GM12878 (cell line): Measurements from ENCODE around the gene CCDC63. TPM values are rescaled to one million over a fixed set of nuclear protein-coding genes. Genes with fewer than 3 reads are reported as not detected.

ENCODE experiments used
- ATAC-seq: fragments of 200-7000 bp; cut with Tn5 transposase; 3 replicates; pipeline ENCODE4 v1.9.1; 2020; ENCODE audit warnings: mild to moderate bottlenecking, moderate library complexity
- BruUV-seq: library from RNA; stranded (reverse); fragments of 400-500 nt; replicated peaks from 2 replicates; lab custom pipeline; 2021; lab: Mats Ljungman, UMichigan
- CTCF ChIA-PET: fragments of 300-600 bp; sonication (Branson Sonifier 250); formaldehyde crosslinking; extraction: SDS; loops from one replicate; lab custom pipeline; 2021; ENCODE audit warnings: inconsistent platforms; lab: Yijun Ruan, JAX
- POLR2A ChIA-PET: fragments of 350-600 bp; formaldehyde crosslinking; extraction: SDS; loops from one replicate; lab custom pipeline; 2021; ENCODE audit warnings: inconsistent platforms; lab: Charles Lee
- RAD21 ChIA-PET: fragments of 300-600 bp; sonication (Branson Sonifier 250); formaldehyde crosslinking; loops from one replicate; lab custom pipeline; 2023; ENCODE audit warnings: antibody characterized with exemption; ENCODE audit not compliant: unreplicated experiment; lab: Charles Lee
- SMC1A ChIA-PET: fragments of 300-600 bp; sonication (Branson Sonifier 250); formaldehyde crosslinking; loops from one replicate; lab custom pipeline; 2023; ENCODE audit not compliant: unreplicated experiment, uncharacterized antibody; lab: Charles Lee
- DNase-seq: peaks from one replicate; pipeline ENCODE4 v3.0.0-alpha.2; 2011; ENCODE audit warnings: low read depth, low spot score
- FAIRE-seq: peaks from 3 replicates; lab custom pipeline; 2011; peaks lifted over from hg19 to GRCh38; lab: Jason Lieb, UNC
- H2AFZ ChIP-seq: 2 replicates; pipeline ENCODE4 v1.6.0; 2011; ENCODE audit warnings: low read depth, low read length, control low read depth; ENCODE audit not compliant: control insufficient read depth
- H3K27ac ChIP-seq: 2 replicates; pipeline ENCODE4 v1.5.1; 2011; ENCODE audit warnings: control low read depth; ENCODE audit not compliant: control insufficient read depth, insufficient read depth
- H3K27me3 ChIP-seq, 2 experiments: replicated peaks in 1 of 2; 2 replicates each; pipeline versions ENCODE4 v1.6.0 to v1.6.1; 2011; ENCODE audit warnings: low read length in 1 of 2; ENCODE audit not compliant: control insufficient read depth in 2 of 2, insufficient read depth in 2 of 2
- H3K36me3 ChIP-seq, 2 experiments: 2 replicates each; pipeline ENCODE4 v1.5.1; 2011; ENCODE audit warnings: low read length in 1 of 2; ENCODE audit not compliant: control insufficient read depth in 2 of 2, insufficient read depth in 2 of 2
- H3K4me1 ChIP-seq: 2 replicates; pipeline ENCODE4 v1.6.1; 2011; ENCODE audit warnings: mild to moderate bottlenecking, low read length, moderate library complexity, mixed read lengths; ENCODE audit not compliant: control insufficient read depth, insufficient read depth
- H3K4me2 ChIP-seq: 2 replicates; pipeline ENCODE4 v1.6.0; 2011; ENCODE audit warnings: control low read depth; ENCODE audit not compliant: control insufficient read depth, insufficient read depth
- H3K4me3 ChIP-seq: fragments of 200-600 bp; sonication (generic); 2 replicates; pipeline ENCODE4 v1.5.1; 2016
- H3K79me2 ChIP-seq: 2 replicates; pipeline ENCODE4 v1.6.0; 2011; ENCODE audit warnings: low read length; ENCODE audit not compliant: control insufficient read depth, insufficient read depth
- H3K9ac ChIP-seq: 2 replicates; pipeline ENCODE4 v1.8.0; 2011; ENCODE audit warnings: low read length, control low read depth, mixed read lengths; ENCODE audit not compliant: control insufficient read depth, insufficient read depth
- H3K9me3 ChIP-seq: replicated peaks from 3 replicates; pipeline ENCODE4 v1.5.1; 2011; ENCODE audit warnings: mild to moderate bottlenecking, low read length; ENCODE audit not compliant: control insufficient read depth, insufficient read depth
- H4K20me1 ChIP-seq: 2 replicates; pipeline ENCODE4 v1.6.0; 2011; ENCODE audit not compliant: control insufficient read depth, insufficient read depth
- ASH2L ChIP-seq: fragments of 300-600, 200-600 bp; sonication (generic); IDR thresholded peaks from 2 replicates; pipeline ENCODE4 v1.6.1; 2017; ENCODE audit warnings: low read depth, mild to moderate bottlenecking, borderline replicate concordance
- EZH2 ChIP-seq: IDR thresholded peaks from 2 replicates; pipeline ENCODE4 v1.6.1; 2012; ENCODE audit warnings: low read depth, mild to moderate bottlenecking, control low read depth, inconsistent platforms, low read length, borderline replicate concordance; ENCODE audit not compliant: control insufficient read depth
- GABPA ChIP-seq: IDR thresholded peaks from 2 replicates; pipeline ENCODE4 v1.6.1; 2014; ENCODE audit warnings: antibody characterized with exemption, low read depth, mild to moderate bottlenecking, inconsistent platforms
- KDM1A ChIP-seq: fragments of 200-600 bp; sonication (generic); IDR thresholded peaks from 2 replicates; pipeline ENCODE4 v1.6.1; 2016; ENCODE audit warnings: borderline replicate concordance
- MXI1 ChIP-seq: fragments of 150-350 bp; IDR thresholded peaks from 2 replicates; pipeline ENCODE4 v1.6.1; 2011; ENCODE audit warnings: low read depth, mild to moderate bottlenecking, inconsistent platforms, low read length, improper control_type of control experiment
- NBN ChIP-seq: fragments of 450-650 bp; IDR thresholded peaks from 2 replicates; pipeline ENCODE4 v1.6.1; 2016
- NRF1 ChIP-seq: conservative IDR thresholded peaks from 2 replicates; pipeline ENCODE4 v1.6.1; 2011; ENCODE audit warnings: mild to moderate bottlenecking, low read depth, low read length, improper control_type of control experiment
- PAX8 ChIP-seq: fragments of 450-650 bp; IDR thresholded peaks from 2 replicates; pipeline ENCODE4 v1.6.1; 2017; ENCODE audit warnings: mild to moderate bottlenecking, moderate library complexity
- POLR2AphosphoS2 ChIP-seq: IDR thresholded peaks from 2 replicates; pipeline ENCODE4 v1.6.1; 2011; ENCODE audit warnings: low read depth, mild to moderate bottlenecking, low read length, improper control_type of control experiment, moderate library complexity
- SREBF1 ChIP-seq: IDR thresholded peaks from 2 replicates; pipeline ENCODE4 v1.6.1; 2012; ENCODE audit warnings: mild to moderate bottlenecking, low read length
- TAF1 ChIP-seq: IDR thresholded peaks from 2 replicates; pipeline ENCODE4 v1.6.1; 2011; ENCODE audit warnings: mild to moderate bottlenecking, low read depth, low read length, borderline replicate concordance
- WGBS: methylation state at CpG from one replicate; pipeline ENCODE4 v1.1.6; 2016; ENCODE audit warnings: low lambda C conversion rate; ENCODE audit not compliant: insufficient replicate concordance, insufficient coverage; ENCODE audit errors: missing lambda C conversion rate; 5-methylcytosine and 5-hydroxymethylcytosine counted together
- in situ Hi-C: fragments of 300-500 bp; cut with MboI; formaldehyde crosslinking; loops from 9 replicates; pipeline ENCODE4 v1.14.3; 2018; ENCODE audit warnings: mixed read lengths
- intact Hi-C: fragments of 100-400 bp; cut with micrococcal nuclease; formaldehyde crosslinking; loops from one replicate; pipeline ENCODE4 v1.14.2; 2022; ENCODE audit not compliant: unreplicated experiment
- polyA plus RNA-seq, 11 experiments: library from polyadenylated mRNA; depleted of rRNA in 4 of 11; unstranded in 6 of 11; stranded (reverse) in 5 of 11; fragments of >200 nt; fragmentation: Nextera tagmentation in 4 of 11; fragmentation: Illumina TruSeq in 1 of 11; extraction: Ambion mirVana in 4 of 11; extraction: Trizol in 1 of 11; gene quantifications; 1 replicate in 1 of 11; 2 replicates in 10 of 11; pipeline versions ENCODE4 v1.2.1 to v1.2.3, GENCODE V29; 2011 to 2016; ENCODE audit warnings: inconsistent platforms in 2 of 11, missing spikeins in 2 of 11, low read depth in 1 of 11
- total RNA-seq, 4 experiments: library from RNA; depleted of rRNA in 3 of 4; stranded (reverse); fragments of >200 nt in 3 of 4; fragmentation: Illumina TruSeq in 1 of 4; extraction: Trizol in 1 of 4; gene quantifications; 2 replicates each; pipeline versions ENCODE4 v1.2.1 to v1.2.3, GENCODE V29; 2013 to 2021
- TF ChIP-seq, protein P1 (sequence below): fragments of 450-650 bp; IDR thresholded peaks from 2 replicates; pipeline ENCODE4 v1.6.1; 2017; ENCODE audit warnings: mild to moderate bottlenecking, moderate library complexity
- TF ChIP-seq, protein P2 (sequence below): fragments of 450-650 bp; IDR thresholded peaks from 2 replicates; pipeline ENCODE4 v1.6.1; 2018; ENCODE audit warnings: borderline replicate concordance, mild to moderate bottlenecking; ENCODE audit not compliant: partially characterized antibody

The CCDC63 gene
- total and polyA plus RNA-seq, 10 of the 15 experiments (the other 5 are each of a cell fraction or from before 2014, with no cell fraction given): not detected

DNA sequence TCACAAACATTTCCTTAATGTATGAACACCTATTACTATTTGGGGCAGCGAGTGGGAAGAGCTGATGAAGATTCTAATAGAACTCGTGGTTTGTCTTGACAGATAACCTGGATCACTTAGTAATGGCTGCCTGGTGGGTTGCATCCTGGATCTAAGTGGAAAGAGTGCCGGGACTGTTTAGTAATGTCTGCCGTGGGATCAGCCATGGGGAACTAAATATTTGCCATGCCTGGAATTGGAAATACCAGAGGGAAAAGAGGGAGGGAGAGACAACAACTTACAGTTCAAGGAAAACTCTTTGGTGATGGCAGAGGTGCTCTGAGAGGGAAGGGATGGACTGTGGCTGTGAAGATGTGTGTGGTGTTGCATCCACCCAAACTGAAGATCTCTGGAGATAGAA, 21.3 kb upstream of the CCDC63 start:
- intact Hi-C loops: loop anchor here (5.0 kb wide), 1 partner anchor 313 kb away; no protein-coding TSS in a partner anchor
- BruUV-seq: no TSS peak

More for the DNA sequence above, 21.3 kb upstream of the CCDC63 start:
- H2AFZ ChIP-seq: no peak overlapping the region
- in situ Hi-C loops: loop anchor here (5.0 kb wide), 2 partner anchors 123 to 208 kb away; no protein-coding TSS in a partner anchor
- SMC1A ChIA-PET: interaction anchor here (0.9 to 3.8 kb wide), 10 partner anchors 47 to 375 kb away, joined by 3 to 24 read pairs (median 4); partner anchors contain the start of genes ARPC3, FAM216A and GPN3
- H3K27me3 ChIP-seq: no peaks in the 10 kb centered on the region
- no peak overlapping the region for H3K9ac ChIP-seq
- ATAC-seq: no peak
- TF ChIP-seq, protein P1, sequence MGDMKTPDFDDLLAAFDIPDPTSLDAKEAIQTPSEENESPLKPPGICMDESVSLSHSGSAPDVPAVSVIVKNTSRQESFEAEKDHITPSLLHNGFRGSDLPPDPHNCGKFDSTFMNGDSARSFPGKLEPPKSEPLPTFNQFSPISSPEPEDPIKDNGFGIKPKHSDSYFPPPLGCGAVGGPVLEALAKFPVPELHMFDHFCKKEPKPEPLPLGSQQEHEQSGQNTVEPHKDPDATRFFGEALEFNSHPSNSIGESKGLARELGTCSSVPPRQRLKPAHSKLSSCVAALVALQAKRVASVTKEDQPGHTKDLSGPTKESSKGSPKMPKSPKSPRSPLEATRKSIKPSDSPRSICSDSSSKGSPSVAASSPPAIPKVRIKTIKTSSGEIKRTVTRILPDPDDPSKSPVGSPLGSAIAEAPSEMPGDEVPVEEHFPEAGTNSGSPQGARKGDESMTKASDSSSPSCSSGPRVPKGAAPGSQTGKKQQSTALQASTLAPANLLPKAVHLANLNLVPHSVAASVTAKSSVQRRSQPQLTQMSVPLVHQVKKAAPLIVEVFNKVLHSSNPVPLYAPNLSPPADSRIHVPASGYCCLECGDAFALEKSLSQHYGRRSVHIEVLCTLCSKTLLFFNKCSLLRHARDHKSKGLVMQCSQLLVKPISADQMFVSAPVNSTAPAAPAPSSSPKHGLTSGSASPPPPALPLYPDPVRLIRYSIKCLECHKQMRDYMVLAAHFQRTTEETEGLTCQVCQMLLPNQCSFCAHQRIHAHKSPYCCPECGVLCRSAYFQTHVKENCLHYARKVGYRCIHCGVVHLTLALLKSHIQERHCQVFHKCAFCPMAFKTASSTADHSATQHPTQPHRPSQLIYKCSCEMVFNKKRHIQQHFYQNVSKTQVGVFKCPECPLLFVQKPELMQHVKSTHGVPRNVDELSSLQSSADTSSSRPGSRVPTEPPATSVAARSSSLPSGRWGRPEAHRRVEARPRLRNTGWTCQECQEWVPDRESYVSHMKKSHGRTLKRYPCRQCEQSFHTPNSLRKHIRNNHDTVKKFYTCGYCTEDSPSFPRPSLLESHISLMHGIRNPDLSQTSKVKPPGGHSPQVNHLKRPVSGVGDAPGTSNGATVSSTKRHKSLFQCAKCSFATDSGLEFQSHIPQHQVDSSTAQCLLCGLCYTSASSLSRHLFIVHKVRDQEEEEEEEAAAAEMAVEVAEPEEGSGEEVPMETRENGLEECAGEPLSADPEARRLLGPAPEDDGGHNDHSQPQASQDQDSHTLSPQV: no peak
- no peak for TF ChIP-seq KDM1A
- no peak for TF ChIP-seq MXI1
- no peak for TF ChIP-seq TAF1
- no peak for TF ChIP-seq ASH2L
- TF ChIP-seq NBN: no peak
- TF ChIP-seq, protein P2, sequence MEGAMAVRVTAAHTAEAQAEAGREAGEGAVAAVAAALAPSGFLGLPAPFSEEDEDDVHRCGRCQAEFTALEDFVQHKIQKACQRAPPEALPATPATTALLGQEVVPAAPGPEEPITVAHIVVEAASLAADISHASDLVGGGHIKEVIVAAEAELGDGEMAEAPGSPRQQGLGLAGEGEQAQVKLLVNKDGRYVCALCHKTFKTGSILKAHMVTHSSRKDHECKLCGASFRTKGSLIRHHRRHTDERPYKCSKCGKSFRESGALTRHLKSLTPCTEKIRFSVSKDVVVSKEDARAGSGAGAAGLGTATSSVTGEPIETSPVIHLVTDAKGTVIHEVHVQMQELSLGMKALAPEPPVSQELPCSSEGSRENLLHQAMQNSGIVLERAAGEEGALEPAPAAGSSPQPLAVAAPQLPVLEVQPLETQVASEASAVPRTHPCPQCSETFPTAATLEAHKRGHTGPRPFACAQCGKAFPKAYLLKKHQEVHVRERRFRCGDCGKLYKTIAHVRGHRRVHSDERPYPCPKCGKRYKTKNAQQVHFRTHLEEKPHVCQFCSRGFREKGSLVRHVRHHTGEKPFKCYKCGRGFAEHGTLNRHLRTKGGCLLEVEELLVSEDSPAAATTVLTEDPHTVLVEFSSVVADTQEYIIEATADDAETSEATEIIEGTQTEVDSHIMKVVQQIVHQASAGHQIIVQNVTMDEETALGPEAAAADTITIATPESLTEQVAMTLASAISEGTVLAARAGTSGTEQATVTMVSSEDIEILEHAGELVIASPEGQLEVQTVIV: no peak
- no peak for TF ChIP-seq GABPA
- no peak for TF ChIP-seq EZH2
- TF ChIP-seq PAX8: no peak
- TF ChIP-seq POLR2AphosphoS2: no peak
- TF ChIP-seq SREBF1: no peak
- TF ChIP-seq NRF1: no peak
- TF ChIP-seq, all 136 proteins: peak for 0
- no peaks in the 10 kb centered on the region for H3K36me3 ChIP-seq
- H3K9me3 ChIP-seq: no peaks in the 10 kb centered on the region
- DNase-seq (no peak), FAIRE-seq (no peak)
- H3K4me2 ChIP-seq: no peak overlapping the region
- peaks cover 10% of the 10 kb centered on the region; the same call in 1 of the 2 replicates for H3K4me1 ChIP-seq
- 47% methylated on average over 4 of the region's 4 CpGs for WGBS
- H3K79me2 ChIP-seq: no peaks in the 10 kb centered on the region
- no peaks in the 10 kb centered on the region for H4K20me1 ChIP-seq
- CTCF ChIA-PET: interaction anchor here (1.0 to 6.0 kb wide), 13 partner anchors 11 to 357 kb away, joined by 3 to 42 read pairs (median 3); partner anchors contain the start of genes FAM216A, GPN3 and TCTN1
- RAD21 ChIA-PET: interaction anchor here (0.9 to 6.4 kb wide), 6 partner anchors 62 to 224 kb away, joined by 3 to 36 read pairs (median 4); no protein-coding TSS in a partner anchor
- no peak overlapping the region for H3K4me3 ChIP-seq
- no peak overlapping the region for H3K27ac ChIP-seq
- POLR2A ChIA-PET: no interaction called here
